LNCaP clone FGC (cell line): ENCODE measurements around the gene LBR.
"Not testable (repeated sequence)": the region's sequence is repeated elsewhere in the genome, so short reads cannot be mapped to it uniquely, and the experiment has no call there.

Experiments used
- DNase-seq: peaks from one replicate; pipeline ENCODE4 v3.0.0-alpha.2; 2011; ENCODE audit warnings: low read depth
- H3K4me3 ChIP-seq: 2 replicates; pipeline ENCODE4 v1.5.1; 2011; ENCODE audit warnings: mild to moderate bottlenecking, low read depth, low read length, control low read depth
- TF ChIP-seq, protein P1 (sequence below): IDR thresholded peaks from 2 replicates; pipeline ENCODE4 v1.5.1; 2012; ENCODE audit warnings: mild to moderate bottlenecking; ENCODE audit not compliant: control insufficient read depth, insufficient read depth; ENCODE audit errors: extremely low read depth

The LBR gene

DNA sequence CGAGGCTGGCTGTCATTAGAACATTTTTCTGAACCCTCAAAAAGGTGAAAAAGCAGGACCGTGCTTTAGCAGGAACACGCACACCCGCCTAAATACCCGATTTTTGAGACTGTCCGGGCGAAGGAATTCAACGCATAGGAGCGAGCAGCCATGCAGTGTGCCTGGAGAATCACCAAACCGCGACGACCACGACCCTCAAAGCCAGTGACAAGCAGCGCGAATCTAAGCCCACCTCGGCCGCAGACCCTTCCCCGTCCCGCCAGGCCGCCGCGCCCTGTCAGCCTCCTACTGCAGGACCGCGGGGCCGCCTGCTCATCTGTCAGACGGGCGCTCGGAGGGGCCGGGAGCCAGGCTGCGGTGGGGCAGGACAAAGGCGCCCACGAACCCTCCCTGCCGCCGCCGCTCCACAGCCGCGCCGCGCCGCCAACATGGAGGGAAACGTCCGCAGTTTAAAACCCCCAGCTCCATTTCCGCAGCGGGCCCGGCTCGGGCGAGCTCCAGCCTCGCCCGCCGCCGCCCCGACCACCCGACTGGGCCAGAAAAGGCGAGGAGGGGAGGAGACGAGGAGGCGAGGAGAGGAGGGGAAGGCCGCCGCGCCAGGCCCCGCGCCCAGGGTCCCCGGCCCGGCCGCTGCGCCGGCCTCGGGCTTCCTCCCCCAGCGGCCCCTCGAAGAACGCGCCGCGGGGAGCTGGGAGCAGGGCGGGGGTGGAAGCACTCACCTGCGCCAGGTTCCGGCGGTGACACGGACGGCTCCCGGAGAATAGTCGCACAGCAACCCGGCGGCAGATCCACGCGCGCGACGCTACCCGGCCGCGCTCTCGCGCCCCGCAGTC, at the start of gene LBR:
TSS of gene LBR (minus strand) at position 804 of the 833 bp plus-strand sequence. CDS start 3,963 bp downstream, outside the sequence.
- TF ChIP-seq, protein P1, sequence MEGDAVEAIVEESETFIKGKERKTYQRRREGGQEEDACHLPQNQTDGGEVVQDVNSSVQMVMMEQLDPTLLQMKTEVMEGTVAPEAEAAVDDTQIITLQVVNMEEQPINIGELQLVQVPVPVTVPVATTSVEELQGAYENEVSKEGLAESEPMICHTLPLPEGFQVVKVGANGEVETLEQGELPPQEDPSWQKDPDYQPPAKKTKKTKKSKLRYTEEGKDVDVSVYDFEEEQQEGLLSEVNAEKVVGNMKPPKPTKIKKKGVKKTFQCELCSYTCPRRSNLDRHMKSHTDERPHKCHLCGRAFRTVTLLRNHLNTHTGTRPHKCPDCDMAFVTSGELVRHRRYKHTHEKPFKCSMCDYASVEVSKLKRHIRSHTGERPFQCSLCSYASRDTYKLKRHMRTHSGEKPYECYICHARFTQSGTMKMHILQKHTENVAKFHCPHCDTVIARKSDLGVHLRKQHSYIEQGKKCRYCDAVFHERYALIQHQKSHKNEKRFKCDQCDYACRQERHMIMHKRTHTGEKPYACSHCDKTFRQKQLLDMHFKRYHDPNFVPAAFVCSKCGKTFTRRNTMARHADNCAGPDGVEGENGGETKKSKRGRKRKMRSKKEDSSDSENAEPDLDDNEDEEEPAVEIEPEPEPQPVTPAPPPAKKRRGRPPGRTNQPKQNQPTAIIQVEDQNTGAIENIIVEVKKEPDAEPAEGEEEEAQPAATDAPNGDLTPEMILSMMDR, result no peak
- H3K4me3 ChIP-seq, result peak within 1 kb of the TSS; percentile 82
- DNase-seq, result no peak

DNA sequence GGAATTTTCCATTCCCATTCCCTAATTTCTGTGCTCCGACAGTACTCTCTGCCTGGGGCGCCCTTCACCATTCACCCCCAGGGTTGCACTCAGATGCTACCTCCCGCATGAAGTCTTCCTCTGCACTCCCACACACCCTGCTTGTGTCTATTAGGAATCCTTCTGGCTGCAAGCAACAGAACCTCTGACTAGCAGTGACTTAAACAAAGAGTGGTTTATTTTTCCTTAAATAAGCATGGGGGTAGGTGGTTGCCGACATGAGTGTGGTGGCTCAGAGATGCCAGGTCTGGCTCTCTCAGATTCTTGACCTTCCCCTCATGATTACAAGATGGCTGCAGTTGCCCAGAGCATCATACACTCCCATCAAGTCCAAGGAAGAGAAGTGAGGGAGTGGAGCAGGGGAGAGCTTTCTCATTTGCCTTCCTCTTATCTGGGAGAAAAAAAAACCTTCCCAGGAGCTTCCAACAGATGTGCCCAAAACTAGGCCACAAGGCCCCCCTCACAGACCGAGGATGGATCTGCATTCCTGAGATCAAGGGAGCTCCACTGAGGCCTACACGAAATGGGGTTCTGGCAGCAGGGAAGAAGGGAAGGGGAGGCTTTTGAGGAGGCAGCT, 49.6 kb upstream of the LBR start:
- TF ChIP-seq, protein P1, result no peak
- DNase-seq, result no peak
- no peak overlapping the region for H3K4me3 ChIP-seq

DNA sequence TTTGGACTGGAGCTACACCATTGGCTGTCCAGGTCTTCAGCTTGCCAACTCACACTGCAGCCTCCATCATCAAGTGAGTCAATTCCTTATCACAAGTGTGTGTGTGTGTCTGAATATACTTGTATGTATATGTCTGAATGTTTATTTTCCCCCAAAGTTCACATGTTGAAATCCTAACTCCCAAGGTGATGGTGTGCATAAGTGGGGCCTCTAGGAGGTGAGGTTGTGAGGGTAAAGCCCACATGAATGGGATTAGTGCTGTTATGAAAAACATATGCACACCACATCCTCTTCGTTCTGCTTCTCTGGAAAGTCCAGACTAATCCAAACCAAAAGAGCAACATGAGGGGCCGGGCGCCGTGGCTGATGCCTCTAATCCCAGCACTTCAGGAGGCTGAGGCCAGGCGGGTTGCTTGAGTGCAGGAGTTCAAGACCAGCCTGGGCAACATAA, 48.7 kb upstream of the LBR start:
- no peak overlapping the region for H3K4me3 ChIP-seq
- TF ChIP-seq, protein P1, result no peak
- DNase-seq, result no peak

DNA sequence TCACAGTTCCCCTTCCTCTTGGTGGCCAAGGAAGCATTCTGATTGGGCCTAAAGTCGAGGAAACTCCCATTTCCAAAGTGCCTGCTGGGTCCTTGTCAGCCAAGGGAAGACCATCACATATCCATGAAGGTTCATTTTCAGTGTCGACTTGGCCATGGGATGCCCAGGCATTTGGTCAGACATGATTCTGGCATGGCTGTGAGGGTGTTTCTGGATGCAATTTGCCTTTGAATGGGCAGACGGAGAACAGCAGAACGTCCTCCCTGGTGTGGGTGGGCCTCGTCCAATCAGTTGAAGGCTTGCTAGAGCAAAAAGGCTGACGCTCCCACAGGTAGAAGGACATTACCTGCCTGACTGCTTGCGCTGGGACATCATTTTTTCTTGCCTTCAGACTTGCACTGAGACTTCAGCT, 48.3 kb upstream of the LBR start:
- DNase-seq, result no peak
- no peak overlapping the region for H3K4me3 ChIP-seq
- TF ChIP-seq, protein P1, result no peak

DNA sequence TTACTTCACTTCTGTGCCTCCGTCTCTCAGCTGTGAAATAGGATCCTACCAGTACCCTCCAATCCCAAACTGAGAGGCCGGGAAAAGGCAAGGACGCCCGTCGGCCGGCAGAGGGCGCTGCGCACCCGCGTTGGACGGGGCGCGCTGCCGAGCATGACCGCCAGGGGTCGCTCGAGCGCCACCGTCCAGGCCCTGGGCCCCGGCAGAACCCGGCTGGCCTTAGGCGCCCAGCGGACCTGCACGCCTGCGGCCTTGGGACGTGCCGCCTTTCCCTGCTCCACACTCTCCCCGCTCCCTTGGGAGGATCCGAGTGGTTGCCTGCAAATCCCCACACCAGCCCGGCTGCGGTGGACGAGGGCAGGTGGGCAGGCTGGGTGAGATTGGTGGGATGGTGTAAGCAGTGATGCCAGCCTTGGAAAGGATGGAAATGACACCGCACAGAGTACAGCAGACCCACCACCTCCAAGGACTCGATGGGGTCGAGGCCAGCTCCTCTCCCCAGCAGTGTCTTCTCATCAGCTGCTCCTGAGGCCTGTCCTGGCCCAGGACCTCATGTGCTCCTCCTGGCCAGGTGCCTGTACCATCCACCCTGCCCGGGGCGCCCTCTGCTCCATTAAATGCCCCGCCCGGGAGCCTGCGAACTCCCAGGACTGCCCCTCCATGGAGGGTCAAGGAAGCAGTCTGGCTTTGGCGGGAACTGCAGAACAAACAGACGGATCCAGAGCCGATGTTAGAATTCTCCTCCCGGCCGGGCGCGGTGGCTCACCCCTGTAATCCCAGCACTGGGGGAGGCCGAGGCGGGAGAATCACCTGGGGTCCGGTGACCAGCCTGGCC, 47.4 kb upstream of the LBR start:
- DNase-seq, result no peak
- TF ChIP-seq, protein P1, result peak; percentile 100
- no peak overlapping the region for H3K4me3 ChIP-seq

DNA sequence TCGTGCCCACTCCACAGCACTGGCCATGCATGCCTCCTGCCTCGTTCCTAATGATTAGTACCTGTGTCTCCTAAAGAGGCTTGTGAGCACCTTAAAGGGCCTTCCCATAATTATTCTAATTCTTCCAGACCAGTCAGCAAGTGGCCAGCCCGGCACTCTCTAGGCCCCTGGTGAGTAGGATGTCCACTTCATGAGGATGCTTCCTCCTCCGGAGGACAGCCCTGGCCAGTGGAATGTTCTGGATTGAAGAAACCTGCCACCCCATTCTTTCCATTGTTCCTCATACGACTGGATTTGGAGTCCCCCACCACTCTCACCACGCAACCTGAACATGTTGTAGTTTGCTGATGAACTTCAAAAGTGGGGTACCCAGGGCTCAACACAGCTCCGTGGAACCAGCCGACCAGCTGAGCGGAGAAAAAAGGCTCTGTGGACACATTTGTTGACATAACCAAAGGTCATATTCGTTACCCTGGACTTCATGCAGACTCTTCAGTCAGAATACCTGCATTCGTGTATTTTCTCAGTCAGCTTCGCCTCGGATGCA, 46.7 kb upstream of the LBR start:
- TF ChIP-seq, protein P1, result no peak
- no peak overlapping the region for H3K4me3 ChIP-seq

DNA sequence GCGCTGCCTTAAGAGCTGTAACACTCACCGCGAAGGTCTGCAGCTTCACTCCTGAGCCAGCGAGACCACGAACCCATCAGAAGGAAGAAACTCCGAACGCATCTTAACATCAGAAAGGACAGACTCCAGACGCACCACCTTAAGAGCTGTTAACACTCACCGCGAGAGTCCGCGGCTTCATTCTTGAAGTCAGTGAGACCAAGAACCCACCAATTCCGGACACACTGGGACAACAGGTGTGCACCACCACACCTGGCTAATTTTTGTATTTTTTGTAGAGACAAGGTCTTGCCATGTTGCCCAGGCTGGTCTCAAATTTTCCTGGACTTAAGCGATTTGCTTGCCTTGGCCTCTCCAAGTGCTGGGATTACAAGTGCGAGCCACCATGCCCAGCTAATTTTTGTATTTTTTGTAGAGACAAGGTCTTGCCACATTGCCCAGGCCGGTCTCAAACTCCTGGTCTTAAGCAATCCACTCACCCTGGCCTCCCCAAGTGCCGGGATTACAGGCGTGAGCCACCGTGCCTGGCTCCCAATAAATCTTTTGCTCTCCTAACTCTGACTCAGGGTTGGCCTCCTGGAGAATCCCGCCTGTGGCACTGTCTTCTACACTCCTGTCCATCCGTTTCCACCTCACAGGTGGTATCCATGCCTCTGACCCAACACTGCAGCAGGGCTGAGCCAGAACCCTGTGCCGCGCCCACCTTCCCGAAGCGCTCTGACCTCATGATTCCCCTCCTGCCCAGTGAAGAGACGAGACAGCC, 46.0 kb upstream of the LBR start:
- H3K4me3 ChIP-seq, DNase-seq: not testable (repeated sequence)

More for the DNA sequence above, 46.7 kb upstream of the LBR start:
- DNase-seq, result no peak

DNA sequence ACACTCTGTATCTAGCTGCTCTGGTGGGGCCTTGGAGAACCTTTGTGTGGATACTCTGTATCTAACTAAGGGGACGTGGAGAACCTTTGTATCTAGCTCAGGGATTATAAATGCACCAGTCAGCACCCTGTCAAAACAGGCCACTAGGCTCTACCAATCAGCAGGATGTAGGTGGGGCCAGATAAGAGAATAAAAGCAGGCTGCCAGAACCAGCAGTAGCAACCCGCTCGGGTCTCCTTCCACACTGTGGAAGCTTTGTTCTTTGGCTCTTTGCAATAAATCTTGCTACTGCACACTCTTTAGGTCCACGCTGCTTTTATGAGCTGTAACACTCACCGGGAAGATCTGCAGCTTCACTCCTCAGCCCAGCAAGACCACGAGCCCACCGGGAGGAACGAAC, 45.4 kb upstream of the LBR start:
- DNase-seq, result not testable (repeated sequence)

More for the DNA sequence above, 45.4 kb upstream of the LBR start:
- not testable (repeated sequence) for H3K4me3 ChIP-seq
